Right cardiac atrium (tissue), 5 donors: ENCODE data around the gene STT3B. TPM values are rescaled to one million over a fixed set of nuclear protein-coding genes. Genes with fewer than 3 reads are reported as not detected.
"Not testable (repeated sequence)": the region's sequence is repeated elsewhere in the genome, so short reads cannot be mapped to it uniquely, and the experiment has no call there.

Source experiments
- ATAC-seq, 2 donors: fragments of 200-7000 bp; cut with Tn5 transposase; one replicate each; pipeline versions ENCODE4 v1.8.0 to v1.9.1; 2020; ENCODE audit warnings: moderate library complexity in 2 of 2, mild to moderate bottlenecking in 1 of 2
- DNase-seq, 3 donors: peaks; one replicate each; pipeline ENCODE4 v3.0.0-alpha.2; 2020
- H3K27ac ChIP-seq: one replicate; pipeline ENCODE4 v1.5.1; 2013; ENCODE audit warnings: mild to moderate bottlenecking, low read length, control low read depth, moderate library complexity
- H3K27me3 ChIP-seq: one replicate; pipeline ENCODE4 v1.6.1; 2013; ENCODE audit not compliant: control insufficient read depth, insufficient read depth
- H3K4me1 ChIP-seq: one replicate; pipeline ENCODE4 v1.6.1; 2013; ENCODE audit warnings: low read length; ENCODE audit not compliant: control insufficient read depth, insufficient read depth
- H3K4me3 ChIP-seq: one replicate; pipeline ENCODE4 v1.5.1; 2013; ENCODE audit warnings: low read length, control low read depth
- H3K9me3 ChIP-seq: one replicate; pipeline ENCODE4 v1.6.1; 2013; ENCODE audit warnings: low read length; ENCODE audit not compliant: control insufficient read depth
- WGBS: extraction: QIAGEN DNeasy Blood & Tissue Kit; methylation state at CpG from one replicate; pipeline ENCODE4 v1.1.7; 2013; 5-methylcytosine and 5-hydroxymethylcytosine counted together
- intact Hi-C, 4 donors: fragments of 100-400 bp; cut with DNase I; formaldehyde crosslinking; loops; one replicate each; pipeline versions ENCODE4 v1.11.0 to v1.14.0; 2022 to 2023
- polyA plus RNA-seq: library from polyadenylated mRNA; stranded (reverse); fragments of 200-250 nt; gene quantifications from one replicate; pipeline ENCODE4 v1.2.3, GENCODE V29; 2013
- total RNA-seq, 4 donors: library from RNA; stranded (reverse); fragmentation: NEBNext Ultra II Directional; extraction: Animal tissue kit (Norgen Biotek cat#: 25700); gene quantifications; one replicate each; pipeline ENCODE4 v1.2.1, GENCODE V29; 2021
- donor health status: healthy with polysubstance abuse.
- donor health status: DM: no; HTN: yes; CAD: no.
- donor health status: DM: no; HTN: no; CAD: no.
- donor health status: DM: no; HTN: yes; CAD: no; lungs with severe emphysema.
- donor health status: DM: yes; HTN: yes; CAD: no.

The STT3B gene
- total and polyA plus RNA-seq, 5 donors = 44.7 to 118 (median 90.6) TPM

DNA sequence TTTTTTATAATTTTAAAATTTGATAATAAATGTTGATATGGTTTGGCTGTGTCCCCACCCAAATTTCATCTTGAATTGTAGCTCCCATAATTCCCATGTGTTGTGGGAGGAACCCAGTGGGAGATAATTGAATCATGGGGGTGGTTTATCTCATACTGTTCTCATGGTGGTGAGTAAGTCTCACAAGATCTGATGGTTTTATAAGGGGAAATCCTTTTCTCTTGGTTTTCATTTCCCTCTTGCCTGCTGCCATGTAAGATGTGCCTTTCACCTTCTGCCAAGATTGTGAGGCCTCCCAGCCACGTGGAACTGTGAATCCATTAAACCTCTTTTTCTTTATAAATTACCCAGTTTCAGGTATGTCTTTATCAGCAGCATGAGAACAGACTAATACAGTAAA is 72.6 kb downstream of the STT3B start:
- H3K9me3 ChIP-seq, ATAC-seq, intact Hi-C loops, DNase-seq, H3K27me3 ChIP-seq, H3K27ac ChIP-seq, H3K4me1 ChIP-seq, H3K4me3 ChIP-seq: not testable (repeated sequence)
- 96% methylated on average over 1 of the region's 1 CpG for WGBS

DNA sequence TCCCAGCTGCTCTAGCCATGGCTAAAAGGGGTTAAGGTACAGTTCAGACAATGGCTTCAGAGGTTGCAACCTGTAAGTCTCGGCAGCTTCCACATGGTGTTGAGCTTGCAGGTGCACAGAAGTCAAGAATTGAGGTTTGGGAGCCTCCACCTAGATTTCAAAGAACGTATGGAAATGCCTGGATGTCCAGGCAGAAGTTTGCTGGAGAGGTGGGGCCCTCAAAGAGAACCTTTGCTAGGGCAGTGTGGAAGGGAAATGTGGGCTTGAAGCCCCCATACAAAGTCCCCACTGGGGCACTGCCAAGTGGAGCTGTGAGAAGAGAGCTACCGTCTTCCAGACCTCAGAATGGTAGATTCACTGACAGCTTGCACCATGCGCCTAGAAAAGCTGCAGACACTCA is 73.7 kb downstream of the STT3B start:
- H3K4me3 ChIP-seq = no peak overlapping the region
- ATAC-seq (no peak), DNase-seq (no peak)
- no peaks in the 10 kb centered on the region for H3K4me1 ChIP-seq
- intact Hi-C loops = no loop called here
- no peaks in the 10 kb centered on the region for H3K27me3 ChIP-seq
- 96% methylated on average over 4 of the region's 4 CpGs for WGBS
- peaks cover 2% of the 10 kb centered on the region for H3K9me3 ChIP-seq
- H3K27ac ChIP-seq = no peak overlapping the region

GRCh38 chr3:31610700-31611275 is 78.1 kb downstream of the STT3B start:
- WGBS = 96% methylated on average over 1 of the region's 1 CpG
- DNase-seq (no peak), ATAC-seq (peak in 1 of 2 donors; percentile 37)
- Histone ChIP-seq H3K4me1 (no peaks in the 10 kb centered on the region), H3K27ac (no peak overlapping the region), H3K27me3 (no peaks in the 10 kb centered on the region), H3K9me3 (peaks cover 2% of the 10 kb centered on the region), H3K4me3 (no peak overlapping the region)
- intact Hi-C loops = loop anchor here in 3 of 4 donors (5.0 to 10.0 kb wide), 3 partner anchors 56 to 157 kb away; no protein-coding TSS in a partner anchor

DNA sequence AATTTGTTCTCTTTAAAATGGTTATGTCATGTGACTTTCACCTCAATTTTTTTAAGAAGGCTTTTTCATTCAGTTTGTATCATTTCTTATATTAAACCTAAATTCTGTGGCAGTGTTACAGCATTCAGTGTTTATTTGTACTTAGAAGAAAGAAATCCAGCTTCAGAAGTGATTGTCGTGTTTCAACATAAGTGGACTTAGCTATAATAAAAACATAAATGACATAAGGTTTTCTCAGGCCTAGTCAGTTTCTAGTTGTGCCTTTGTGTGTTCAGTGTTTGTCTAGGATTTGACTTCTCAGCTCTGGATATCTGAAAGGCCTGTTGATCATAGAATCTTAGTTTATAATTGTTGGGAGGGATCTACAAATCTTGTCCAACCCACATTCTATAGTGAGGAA is 80.5 kb downstream of the STT3B start:
- WGBS = 86% methylated on average over 1 of the region's 1 CpG
- H3K4me3 ChIP-seq = no peak overlapping the region
- H3K9me3 ChIP-seq = no peaks in the 10 kb centered on the region
- H3K4me1 ChIP-seq = no peaks in the 10 kb centered on the region
- H3K27ac ChIP-seq = no peak overlapping the region
- DNase-seq (no peak), ATAC-seq (no peak)
- intact Hi-C loops = loop anchor here in 3 of 4 donors (5.0 to 10.0 kb wide), 3 partner anchors 58 to 154 kb away; no protein-coding TSS in a partner anchor
- H3K27me3 ChIP-seq = no peaks in the 10 kb centered on the region

DNA sequence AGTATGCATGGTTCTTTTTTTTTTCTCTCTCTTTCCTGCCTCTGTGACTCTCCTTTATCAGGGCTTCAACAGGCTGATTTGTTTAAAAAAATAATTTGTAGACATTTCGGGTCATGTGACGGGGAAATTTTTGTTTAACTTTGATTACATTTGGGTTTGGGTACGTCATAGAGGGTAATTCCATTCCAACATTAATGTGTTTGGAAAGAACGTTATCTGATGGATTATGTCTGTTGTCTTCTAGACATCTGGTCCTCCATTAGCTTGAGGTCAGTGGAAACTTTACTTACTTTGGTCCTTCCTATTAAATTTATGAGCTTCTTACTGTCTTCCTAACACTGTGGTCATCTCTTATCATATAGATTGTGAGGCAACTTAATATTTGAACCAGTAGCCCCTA is 80.9 kb downstream of the STT3B start:
- H3K4me1 ChIP-seq = no peaks in the 10 kb centered on the region
- no peak overlapping the region for H3K27ac ChIP-seq
- WGBS = 91% methylated on average over 4 of the region's 4 CpGs
- intact Hi-C loops = loop anchor here in 3 of 4 donors (5.0 to 10.0 kb wide), 3 partner anchors 59 to 154 kb away; no protein-coding TSS in a partner anchor
- ATAC-seq = no peak
- no peak overlapping the region for H3K4me3 ChIP-seq
- H3K9me3 ChIP-seq = no peaks in the 10 kb centered on the region
- H3K27me3 ChIP-seq = no peaks in the 10 kb centered on the region
- DNase-seq = no peak

- no peak for ATAC-seq
- DNase-seq = no peak
- Histone ChIP-seq H3K27me3 (no peaks in the 10 kb centered on the region), H3K9me3 (no peaks in the 10 kb centered on the region), H3K4me3 (no peak overlapping the region), H3K27ac (no peak overlapping the region), H3K4me1 (no peaks in the 10 kb centered on the region)
- WGBS = 82% methylated on average over 5 of the region's 5 CpGs
- intact Hi-C loops = loop anchor here in 3 of 4 donors (5.0 to 10.0 kb wide), 3 partner anchors 60 to 153 kb away; no protein-coding TSS in a partner anchor
These were observed 81.6 kb downstream of the STT3B start for GRCh38 chr3:31614162-31614921.

DNA sequence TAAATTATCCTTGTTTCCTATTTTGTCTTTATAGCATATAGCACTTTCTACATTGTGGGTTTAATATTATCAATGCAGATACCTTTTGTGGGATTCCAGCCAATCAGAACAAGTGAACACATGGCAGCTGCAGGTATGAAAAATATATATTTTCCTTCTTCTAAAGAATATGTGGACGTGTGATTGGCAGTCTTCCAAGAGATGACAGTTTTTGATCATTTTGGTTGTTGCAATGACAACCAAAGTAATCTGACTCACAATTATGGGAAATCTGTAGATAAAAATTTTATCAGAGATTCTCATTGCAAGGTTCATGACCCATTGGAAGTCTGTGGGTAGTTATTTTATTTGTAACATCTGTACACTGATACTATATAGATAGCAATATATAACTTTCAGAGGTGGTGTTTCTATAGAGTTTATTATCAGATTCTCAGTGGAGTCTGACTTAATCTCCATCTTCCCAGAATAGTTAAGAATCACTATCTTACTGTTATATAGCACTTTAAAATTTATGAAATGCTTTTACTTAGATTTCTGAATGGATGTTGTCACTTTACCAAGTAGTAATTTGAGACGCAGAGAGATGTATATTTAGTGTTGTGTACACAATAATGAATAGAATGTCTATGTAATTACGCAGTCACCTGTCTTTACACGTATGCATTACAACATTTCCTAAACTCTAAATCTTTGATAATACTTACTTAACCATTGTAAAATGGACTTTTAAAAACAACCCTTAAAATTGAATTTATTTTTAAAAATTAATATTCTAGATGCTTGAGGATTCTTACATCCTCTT is 82.5 kb downstream of the STT3B start:
- intact Hi-C loops = loop anchor here in 3 of 4 donors (10.0 kb wide), 2 partner anchors 60 to 150 kb away; no protein-coding TSS in a partner anchor

DNA sequence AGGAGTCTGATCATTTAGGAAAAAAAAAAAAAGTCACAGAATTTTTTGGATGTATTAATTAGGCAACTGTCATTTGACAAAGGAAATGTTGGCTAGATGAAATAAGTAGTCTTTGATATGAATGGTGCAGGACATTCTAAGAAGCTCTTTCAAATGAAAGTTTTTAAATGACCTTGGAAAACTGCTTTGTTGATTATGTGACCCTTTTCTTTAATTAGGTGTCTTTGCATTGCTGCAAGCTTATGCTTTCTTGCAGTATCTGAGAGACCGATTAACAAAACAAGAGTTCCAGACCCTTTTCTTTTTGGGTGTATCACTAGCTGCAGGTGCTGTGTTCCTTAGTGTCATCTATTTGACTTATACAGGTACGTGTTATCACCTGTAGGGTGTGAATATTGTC is 84.0 kb downstream of the STT3B start:
- no peak overlapping the region for H3K4me3 ChIP-seq
- H3K27me3 ChIP-seq = no peaks in the 10 kb centered on the region
- no peak for ATAC-seq
- intact Hi-C loops = loop anchor here in 3 of 4 donors (10.0 kb wide), 2 partner anchors 62 to 148 kb away; no protein-coding TSS in a partner anchor
- no peaks in the 10 kb centered on the region for H3K9me3 ChIP-seq
- H3K27ac ChIP-seq = no peak overlapping the region
- H3K4me1 ChIP-seq = no peaks in the 10 kb centered on the region
- no peak for DNase-seq
- 95% methylated on average over 2 of the region's 2 CpGs for WGBS

More for the DNA sequence above, 82.5 kb downstream of the STT3B start:
- H3K4me1 ChIP-seq = no peaks in the 10 kb centered on the region
- no peak overlapping the region for H3K27ac ChIP-seq
- 89% methylated on average over 4 of the region's 4 CpGs for WGBS
- no peaks in the 10 kb centered on the region for H3K9me3 ChIP-seq
- DNase-seq (no peak), ATAC-seq (no peak)
- no peaks in the 10 kb centered on the region for H3K27me3 ChIP-seq
- no peak overlapping the region for H3K4me3 ChIP-seq

DNA sequence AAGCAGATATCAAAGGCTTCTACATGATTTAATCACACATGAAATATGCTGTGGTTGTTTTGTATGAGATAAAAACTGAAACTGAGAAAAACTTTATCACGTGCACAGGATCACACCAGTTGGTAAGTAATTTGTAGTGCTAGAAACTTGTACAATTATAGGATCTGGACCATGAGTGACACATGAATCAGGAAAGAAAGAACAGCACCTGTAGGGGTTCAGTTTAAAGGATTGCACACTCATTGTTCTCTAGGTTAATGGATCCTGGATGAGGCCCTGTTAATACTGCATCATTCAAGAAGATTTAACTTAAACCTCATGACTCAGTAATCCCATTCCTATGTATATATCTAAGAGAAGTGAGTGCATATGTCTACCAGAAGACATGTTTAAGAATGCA is 87.9 kb downstream of the STT3B start:
- 94% methylated on average over 1 of the region's 1 CpG for WGBS
- Histone ChIP-seq H3K4me1 (no peaks in the 10 kb centered on the region), H3K27ac (no peak overlapping the region), H3K9me3 (no peaks in the 10 kb centered on the region), H3K27me3 (no peaks in the 10 kb centered on the region), H3K4me3 (no peak overlapping the region)
- no peak for DNase-seq
- intact Hi-C loops = loop anchor here in 1 of 4 donors (5.0 kb wide), 1 partner anchor 152 kb away; no protein-coding TSS in a partner anchor
- no peak for ATAC-seq

- Histone ChIP-seq H3K9me3 (no peaks in the 10 kb centered on the region), H3K27ac (no peak overlapping the region), H3K4me3 (no peak overlapping the region), H3K27me3 (no peaks in the 10 kb centered on the region), H3K4me1 (no peaks in the 10 kb centered on the region)
- 75% methylated on average over 3 of the region's 3 CpGs for WGBS
- intact Hi-C loops = loop anchor here in 1 of 4 donors (5.0 kb wide), 1 partner anchor 151 kb away; no protein-coding TSS in a partner anchor
- DNase-seq (no peak), ATAC-seq (no peak)
These were observed 88.6 kb downstream of the STT3B start for GRCh38 chr3:31621314-31621713.
